Inflammatory macrophage treated with lipopolysaccharide for 4 hours (primary cell): ENCODE data around the gene SP140L.
"Not testable (repeated sequence)": the region's sequence is repeated elsewhere in the genome, so short reads cannot be mapped to it uniquely, and the experiment has no call there.

Experiments
- DNase-seq: peaks from one replicate; pipeline ENCODE4 v3.0.0-alpha.2; 2020

SP140L gene

DNA sequence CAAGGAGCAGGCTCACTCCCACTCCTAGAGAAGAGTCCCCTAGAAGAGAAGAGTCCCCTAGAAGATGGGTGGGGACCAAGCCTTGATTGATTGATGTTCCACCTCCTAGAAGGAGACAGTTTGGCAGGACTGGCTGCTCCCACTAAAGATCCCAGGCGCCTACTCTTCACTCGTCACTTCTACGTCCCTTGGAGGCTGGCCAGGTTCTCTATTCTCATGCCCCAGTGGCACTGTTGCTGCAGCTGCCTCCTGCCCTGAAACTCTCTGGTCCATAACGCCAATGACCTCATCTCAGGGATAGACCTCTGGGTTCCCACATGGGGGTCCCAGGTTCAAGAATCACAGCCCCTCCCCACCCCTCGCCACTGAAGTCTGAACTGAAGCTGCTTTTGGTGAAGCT lies 2.5 kb upstream of the SP140L start:
- no peak for DNase-seq

DNA sequence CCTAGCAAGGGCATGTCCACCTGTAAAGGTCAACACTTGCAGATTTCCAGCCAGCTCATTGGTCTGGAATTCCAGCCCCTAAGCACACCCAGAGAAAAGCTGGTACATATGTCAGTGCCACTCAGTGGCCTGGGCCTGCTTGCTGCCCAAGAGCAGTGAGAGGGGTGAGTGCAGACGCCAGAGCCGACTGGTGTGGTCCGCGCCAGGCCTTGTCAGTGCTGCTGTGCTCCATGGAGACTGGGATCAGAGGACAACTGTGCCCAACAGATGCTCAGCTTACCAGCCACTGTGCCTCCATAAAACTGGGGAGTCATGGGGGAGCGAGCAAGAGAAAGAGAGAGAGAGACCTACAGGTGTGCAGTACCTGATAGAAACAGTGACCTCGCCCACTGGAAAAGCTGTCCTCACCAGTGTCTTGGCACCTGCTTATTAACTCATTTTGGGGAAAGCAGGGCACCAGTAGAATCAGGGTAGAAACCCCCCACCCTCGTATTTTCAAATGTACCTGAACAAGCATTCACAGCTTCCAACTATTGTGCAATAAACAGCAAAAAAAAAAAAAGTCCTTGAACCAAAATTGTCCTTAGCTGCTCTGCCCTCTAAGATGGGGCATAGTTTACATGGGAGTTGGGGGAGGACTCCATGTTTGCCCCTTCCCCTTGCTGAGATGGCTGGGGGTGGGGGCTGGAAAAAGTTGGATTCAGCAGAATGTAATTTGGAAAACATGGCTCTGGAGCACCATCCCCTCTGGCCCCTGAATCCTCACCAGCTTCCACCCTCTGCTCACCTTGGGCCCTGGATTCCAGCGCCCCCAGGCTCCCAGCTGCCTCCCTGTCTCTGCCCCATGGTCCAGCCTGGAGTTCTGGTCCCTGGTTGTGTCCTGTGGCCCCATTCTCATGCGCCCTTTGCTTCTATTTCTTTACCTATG lies 1.4 kb upstream of the SP140L start:
- no peak for DNase-seq

DNA sequence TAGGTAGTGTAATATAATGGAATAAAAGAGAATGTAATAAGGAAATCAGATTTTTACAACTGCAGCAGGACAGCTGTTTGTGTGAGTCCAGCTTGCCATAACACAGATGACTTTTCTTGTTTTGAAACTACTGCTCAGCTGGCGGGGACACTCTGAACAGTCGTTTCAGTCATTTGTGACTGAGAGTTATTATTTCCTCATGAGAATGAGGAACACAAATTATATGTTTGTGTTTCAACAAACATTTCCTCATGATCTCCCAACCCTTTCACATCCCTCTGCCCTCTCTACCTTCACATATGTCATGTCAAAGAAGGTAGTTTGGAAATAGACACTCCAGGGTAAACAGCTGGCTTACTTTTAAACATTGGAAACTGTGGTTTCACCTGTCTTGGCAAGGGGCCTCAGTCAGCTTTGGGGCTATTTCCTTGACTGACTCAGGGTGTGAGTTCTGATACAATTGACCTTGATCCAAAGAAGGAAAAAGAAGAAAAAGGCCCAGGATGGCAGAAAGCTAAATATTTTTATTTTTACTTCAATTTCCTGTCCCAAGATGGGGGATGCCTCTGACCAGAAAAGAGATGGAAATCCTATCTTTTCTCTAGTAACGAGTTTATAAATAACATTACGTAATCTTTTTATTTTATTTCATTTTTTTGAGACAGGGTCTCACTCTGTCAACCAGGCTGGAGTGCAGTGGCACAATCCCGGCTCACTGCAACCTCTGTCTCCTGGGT lies 593 bp downstream of the SP140L start:
- DNase-seq, result peak; percentile 89

DNA sequence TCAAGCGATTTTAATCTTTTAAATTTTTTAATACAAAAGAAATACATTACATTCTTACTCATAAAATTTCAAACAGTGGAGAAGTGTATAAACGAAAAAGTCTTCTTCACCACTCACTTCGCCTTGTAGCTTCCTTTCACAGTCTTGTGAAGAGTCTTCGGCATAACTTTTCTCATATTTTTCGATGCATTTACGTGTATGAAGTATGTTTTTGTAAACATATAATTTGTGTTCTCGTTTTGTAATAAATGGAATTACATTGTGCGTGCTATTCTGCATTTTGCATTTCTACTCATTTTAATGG lies 1.1 kb downstream of the SP140L start:
- no peak for DNase-seq

DNA sequence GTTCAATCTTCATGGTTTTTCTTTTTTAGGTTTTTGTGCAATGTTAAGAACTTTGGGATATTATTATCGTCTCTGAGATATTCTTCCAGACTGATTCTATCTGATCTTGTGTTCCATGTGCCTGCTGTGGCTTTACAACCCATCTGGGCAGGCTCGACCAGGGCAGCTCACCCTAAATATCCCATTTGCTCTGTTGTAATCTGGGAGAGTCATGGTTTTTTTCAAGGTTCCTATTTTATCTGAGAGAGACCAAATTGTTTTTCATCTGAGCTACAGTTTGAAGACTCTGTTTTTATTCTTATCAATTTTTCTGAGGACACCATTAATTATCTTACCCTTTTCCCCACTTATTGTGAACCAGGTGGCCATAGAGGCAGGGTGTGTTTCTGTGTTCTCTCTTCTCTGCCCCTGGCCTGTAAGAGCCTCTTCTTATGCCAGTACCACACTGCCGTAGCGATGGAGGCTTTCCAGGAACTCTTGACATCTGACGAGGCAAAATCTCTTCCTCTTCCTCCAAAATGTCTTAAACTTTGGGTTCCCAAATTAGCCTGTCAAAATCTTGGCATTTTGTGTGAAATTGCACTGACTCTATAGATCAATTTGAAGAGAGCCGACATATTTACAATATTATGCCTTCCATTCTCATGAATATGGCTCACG lies 3.1 kb downstream of the SP140L start:
- DNase-seq, result peak; percentile 48

DNA sequence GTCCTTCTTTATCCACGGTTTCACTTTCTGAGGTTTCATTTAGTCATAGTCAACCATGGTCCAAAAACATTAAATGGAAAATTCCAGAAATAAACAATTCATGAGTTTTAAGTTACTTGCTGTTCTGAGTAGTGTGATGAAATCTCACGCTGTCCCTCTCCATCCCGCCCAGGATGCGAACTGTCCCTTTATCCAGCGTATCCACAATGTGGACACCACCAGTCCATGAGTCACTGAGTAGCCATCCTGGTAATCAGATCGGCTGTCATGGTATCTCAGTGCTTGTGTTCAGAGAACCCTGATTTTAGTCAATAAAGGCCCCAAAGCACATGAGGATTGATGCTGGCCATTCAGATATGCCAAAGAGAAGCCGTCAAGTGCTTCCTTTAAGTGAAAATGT lies 3.7 kb downstream of the SP140L start:
- DNase-seq, result peak; percentile 33

DNA sequence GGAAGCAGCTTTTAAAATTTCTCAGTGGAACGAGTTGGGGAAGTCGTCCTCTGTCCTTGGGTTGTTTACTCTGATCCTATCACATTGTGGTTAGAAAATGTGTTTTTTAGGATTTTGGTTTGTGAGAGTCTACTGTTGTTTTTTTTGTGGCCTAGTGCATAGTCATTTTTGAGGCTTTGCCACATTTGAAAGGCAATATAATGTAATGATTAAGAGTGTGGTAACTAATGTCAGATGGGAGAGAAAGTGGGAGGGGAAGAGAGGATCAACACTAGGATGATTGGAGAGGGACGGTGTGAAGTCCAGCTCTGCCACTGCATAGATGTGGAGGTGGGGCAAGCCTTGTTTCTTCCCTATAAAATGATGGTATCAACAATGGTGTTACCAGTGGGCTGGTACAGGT lies 8.5 kb downstream of the SP140L start:
- DNase-seq, result no peak

DNA sequence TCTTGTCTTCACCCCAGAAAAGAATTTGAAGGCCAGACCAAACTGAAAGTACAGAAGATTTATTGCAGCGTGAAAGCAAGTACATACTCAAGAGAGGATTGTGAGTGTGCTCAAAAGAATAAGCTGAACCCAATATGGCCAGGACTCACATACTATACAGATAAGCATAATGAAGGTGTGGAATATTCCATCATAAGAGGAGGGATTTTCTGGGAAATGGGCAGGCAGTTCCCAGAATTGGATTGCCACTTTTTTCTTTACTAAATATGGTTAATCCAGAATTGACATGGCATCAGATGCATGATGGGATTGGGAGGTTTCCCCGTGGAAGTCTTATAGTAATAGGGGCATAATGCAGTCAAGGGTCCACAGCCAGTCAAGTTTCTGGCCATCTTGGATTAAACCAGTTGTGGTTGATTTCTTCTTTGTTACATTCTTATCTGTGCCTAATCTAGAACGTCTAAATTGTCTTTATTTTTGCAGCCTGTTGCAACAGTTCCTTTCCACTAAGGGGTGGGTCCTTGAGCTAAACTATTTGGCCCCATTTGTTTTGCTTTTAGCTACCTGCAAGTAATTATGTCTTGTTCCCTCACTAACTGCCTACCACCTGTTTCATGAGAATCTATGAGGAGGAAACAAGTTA lies 9.0 kb downstream of the SP140L start:
- no peak for DNase-seq

DNA sequence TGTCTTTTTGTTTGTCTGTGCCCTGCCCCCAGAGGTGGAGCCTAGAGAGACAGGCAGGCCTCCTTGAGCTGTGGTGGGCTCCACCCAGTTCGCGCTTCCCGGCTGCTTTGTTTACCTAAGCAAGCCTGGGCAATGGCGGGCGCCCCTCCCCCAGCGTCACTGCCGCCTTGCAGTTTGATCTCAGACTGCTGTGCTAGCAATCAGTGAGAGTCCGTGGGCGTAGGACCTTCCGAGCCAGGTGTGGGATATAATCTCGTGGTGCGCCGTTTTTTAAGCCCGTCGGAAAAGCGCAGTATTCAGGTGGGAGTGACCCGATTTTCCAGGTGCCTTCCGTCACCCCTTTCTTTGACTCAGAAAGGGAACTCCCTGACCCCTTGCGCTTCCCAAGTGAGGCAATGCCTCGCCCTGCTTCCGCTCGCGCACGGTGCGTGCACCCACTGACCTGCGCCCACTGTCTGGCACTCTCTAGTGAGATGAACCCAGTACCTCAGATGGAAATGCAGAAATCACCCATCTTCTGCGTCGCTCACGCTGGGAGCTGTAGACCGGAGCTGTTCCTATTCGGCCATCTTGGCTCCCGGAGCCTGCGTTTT lies 15.0 kb downstream of the SP140L start:
- DNase-seq, result not testable (repeated sequence)

DNA sequence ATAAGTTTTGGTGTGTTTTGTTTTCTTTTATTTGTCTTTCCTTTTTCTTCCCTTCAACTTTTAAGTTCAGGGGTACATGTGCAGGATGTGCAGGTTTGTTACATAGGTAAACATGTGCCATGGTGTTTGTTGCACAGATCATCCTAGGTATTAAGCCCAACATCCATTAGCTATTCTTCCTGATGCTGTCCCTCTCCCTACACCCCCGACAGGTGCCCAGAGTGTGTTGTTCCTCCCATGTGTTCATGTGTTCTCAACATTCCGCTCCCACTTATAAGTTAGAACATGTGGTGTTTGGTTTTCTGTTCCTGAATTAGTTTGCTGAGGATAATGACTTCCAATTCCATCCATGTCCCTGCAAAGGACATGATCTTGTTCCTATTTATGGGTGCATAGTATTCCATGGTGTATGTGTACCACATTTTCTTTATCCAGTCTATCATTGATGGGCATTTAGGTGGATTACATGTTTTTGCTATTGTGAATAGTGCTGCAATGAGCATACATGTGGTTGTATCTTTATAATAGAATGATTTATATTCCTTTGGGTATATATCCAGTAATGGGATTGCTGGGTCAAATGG lies 16.1 kb downstream of the SP140L start:
- not testable (repeated sequence) for DNase-seq

DNA sequence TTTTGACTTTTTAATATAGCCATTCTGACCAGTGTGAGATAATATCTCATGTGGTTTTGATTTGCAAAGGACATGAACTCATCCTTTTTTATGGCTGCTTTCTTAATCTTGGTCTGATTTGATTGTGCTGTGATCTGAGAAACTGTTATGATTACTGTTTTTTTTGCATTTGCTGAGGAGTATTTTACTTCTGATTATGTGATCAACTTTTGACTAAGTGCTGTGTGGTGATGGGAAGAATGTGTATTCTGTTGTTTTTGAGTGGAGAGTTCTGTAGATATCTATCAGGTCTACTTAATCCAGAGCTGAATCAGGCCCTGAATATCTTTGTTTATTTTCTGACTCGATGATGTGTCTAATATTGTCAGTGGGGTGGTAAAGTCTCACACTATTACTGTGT lies 16.8 kb downstream of the SP140L start:
- no peak for DNase-seq

DNA sequence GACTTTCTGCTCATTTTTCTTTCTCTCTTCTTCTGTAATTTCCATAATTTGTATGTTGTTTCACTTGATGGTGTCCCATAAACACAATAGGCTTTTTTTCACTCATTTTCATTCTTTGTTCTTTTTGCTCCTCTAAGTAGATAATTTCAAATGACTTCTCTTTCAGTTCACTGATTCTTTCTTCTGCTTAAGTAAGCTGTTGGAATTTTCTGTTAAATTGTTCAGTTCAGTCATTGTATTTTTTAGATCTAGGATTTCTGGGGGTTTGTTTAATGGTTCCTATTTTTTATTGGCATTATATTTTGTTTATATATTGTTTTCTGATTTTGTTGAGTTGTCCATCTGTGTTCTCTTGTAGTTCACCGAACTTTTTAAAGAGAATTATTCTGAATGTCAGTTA lies 19.5 kb downstream of the SP140L start:
- DNase-seq, result no peak

DNA sequence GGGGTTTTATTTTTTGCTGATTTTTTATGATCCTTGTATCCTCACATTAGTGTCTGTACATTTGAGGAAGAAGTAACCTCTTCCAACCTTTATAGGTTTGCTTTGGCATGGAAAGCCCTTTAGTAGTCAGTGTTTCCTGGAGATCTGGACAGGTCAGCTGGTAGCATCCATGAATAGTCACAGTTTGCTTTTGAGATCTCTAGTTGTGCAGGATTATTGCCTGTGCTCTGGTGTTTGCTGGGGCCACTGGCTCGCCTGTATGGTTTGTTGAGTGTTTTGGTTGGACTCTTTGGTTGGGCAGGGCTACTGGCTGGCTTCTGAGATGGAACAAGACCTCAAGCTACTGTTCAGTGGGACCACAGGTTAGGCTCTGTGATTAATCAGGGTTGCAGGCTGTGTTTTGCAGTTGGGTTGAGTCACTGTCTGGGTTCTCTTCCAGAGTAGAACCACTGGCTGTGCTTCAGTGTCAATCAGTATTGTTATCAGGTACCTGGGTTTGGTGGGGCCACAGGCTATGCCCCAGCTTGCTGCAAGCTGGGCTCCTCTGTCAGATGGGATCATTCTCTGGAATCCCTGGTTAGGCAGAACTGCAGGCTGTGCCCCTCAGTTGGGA lies 20.0 kb downstream of the SP140L start:
- no peak for DNase-seq

DNA sequence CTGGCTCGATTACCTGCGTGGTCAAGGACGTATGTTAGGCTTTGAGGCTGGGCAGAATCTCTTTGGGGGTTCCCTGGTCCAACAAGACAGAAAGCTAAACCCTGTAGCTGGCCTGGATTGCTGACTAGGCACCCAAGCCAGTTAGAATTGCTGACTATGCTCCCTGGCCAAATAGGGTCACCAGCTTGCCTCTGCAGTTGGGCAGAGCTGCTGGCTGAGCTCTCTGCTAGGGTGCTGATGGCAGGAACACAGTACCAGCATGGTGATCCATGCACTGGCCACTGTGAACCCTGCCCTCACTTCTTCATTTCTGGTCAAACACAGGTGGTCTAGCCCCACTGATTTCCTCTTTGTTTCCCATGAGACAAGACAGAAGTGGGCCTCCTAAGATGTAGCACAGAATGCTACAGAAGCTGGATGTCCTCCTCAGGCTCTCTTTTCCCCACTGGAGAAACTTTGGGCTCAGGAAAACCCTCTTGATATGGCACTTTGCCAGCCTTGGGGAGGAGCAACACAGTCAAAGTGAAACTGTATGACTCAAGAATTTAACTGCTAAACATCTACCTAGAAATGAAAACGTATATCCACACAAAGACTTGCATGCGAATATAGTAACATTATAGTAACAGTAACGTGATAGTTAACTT lies 20.8 kb downstream of the SP140L start:
- peak; percentile 33 for DNase-seq

DNA sequence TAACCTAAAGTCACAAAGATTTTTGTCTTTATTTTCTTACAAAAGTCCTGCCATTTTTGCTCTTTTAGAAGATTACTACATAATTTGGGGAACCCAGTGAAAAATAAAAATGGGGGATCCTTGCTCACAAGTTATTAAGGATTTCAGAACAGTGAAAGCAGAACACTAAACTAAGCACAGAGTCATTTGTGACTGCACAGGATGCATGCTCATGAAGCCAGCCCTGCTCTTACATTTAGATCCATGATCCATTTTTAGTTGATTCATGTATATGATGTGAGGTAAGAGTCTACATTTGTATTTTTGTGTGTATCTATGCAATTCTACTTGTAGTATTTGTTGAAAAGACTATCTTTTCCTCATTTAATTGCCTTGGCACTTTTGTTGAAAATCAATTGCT lies 21.8 kb downstream of the SP140L start:
- no peak for DNase-seq

DNA sequence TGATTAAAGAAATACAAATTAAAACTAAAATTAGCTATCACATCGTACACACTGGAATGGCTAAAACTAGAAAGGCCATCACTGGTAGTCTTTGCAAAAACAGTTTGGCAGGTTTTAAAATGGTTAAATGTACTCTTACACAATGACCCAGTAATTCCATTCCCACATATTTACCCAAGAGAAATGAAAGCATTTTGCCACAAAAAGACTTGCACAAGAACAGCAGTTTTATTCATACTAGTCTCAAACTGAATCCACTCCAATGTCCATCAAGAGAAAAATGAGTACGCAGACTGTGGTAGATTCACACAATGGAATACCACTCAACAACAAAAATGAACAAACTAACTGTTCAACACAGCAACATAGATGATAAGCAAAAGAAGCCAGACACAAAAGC lies 29.1 kb downstream of the SP140L start:
- peak; percentile 39 for DNase-seq

DNA sequence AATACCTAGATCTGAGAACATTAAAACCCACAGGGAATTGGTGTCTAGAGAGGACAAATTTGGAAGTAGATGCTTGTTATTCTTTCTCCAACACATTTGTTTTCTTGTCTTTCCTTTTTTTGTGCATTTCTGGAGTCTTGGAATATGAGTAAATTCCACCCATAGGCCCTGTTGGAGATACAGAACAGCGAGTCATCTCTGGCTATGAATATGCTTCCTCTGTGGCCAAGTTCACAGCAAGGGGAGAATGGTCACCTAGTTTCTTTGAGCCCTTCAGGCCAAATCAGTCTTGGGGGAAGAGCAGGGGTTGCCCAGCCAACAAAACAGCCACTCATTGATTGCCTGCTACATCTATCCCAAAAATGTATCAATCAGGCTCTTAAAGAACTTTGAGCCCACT lies 31.3 kb downstream of the SP140L start:
- no peak for DNase-seq

DNA sequence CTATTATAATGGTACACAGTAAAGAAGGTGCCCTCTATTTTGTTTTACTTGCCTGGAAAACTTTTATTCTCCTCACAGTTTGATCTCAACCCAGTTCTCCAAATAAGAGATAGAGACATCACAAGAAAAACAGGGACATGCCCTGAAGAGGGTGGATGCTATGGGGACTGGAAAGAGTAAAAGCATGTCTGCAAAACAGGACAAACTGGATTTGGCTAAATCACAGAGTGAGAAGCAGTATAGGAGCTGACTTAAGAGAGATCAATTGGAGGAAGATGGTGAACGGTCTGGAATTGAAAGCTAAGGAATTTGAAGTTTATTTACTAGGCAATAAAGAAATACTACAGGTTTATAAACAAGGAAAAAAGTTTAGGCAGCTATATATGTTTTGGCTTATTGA lies 33.0 kb downstream of the SP140L start:
- no peak for DNase-seq

DNA sequence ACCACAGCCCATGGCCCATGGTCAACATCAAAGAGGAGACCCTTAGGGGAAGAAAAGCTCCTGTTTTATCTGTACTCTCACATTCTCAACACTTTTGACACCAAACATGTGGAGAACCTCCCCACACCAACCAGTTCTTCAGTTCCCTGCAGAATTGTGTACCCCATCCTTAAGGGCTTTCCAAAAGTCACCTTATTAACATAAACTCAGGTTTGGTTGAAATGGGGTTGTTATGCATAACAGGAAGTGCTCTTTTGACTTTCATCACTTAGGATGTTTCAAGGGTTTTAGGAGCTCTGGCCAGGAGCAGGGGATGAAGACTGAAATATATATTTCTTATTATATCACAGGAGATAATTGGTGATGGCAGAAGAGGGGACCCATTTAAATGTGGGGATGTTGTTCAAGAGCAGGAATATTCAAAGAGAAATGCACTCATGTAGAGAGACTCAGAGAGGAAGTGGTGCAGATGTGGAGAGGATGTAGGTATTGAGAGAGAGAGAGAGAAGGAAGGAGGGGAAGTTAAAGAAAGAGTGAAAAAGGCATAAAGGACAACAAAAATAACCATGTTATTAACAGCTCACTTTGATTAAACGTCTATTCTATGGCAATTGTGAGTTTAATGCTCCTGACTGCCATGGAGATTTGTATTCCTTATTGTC lies 35.2 kb downstream of the SP140L start:
- DNase-seq, result no peak

DNA sequence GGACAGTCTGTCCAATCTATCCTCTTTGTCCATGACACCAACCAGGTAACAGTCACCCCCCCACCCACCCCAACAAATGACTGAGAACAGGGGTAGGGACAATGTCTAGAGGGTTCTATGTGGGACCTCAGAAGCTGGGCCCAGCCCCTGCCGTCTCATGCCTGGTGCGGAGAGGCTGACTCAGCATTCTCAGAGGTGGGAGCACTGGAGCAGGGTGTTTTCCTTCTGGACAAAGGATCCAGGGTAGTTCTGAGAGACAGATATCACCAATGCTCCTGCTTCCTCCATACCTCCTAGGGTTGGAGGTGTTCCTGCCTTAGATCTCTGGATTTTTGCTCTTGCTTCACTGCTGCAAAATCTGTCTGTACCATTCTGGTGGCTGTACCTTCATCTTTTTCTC lies 55.1 kb downstream of the SP140L start:
- no peak for DNase-seq

DNA sequence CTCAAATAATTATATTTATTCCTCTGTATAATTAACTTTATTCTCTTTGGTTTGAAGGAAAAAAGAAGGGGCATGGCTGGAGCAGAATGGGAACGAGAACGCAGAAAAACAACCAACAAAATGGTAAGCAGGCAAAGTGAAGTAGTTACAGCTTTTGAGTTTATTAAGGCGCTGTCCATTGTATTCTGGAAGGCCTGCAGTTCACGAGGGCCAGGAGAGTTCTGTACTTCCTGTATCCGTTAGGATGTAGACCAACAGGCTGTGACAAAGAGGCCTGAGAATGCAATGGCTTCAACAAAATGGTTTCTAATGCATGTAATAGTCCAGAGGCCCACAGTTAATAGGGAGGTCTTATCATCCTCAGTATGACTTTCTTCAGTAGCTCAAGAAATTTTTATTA lies 56.5 kb downstream of the SP140L start:
- no peak for DNase-seq
